Measurements from ENCODE around the gene MACF1.
"Not testable (repeated sequence)": the region's sequence is repeated elsewhere in the genome, so short reads cannot be mapped to it uniquely, and the experiment has no call there.

MACF1 gene

DNA sequence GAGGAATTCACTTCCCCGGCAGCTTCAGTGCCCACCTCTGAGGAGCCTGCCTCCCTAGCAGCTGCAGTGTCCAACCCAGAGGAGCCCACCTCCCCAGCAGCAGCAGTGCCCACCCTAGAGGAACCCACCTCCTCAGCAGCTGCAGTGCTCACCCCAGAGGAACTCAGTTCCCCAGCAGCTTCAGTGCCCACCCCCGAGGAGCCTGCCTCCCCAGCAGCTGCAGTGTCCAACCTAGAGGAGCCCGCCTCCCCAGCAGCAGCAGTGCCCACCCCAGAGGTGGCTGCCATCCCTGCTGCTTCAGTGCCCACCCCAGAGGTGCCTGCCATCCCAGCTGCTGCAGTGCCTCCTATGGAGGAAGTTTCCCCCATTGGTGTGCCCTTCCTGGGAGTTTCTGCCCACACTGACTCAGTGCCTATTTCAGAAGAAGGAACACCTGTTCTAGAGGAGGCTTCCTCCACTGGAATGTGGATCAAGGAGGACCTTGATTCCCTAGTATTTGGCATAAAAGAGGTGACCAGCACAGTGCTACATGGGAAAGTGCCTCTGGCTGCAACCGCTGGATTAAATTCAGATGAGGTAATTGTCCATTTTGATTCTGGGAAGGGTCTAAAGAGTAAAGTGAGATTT lies 209.5 kb downstream of the MACF1 start:
- DNase-seq (ENCODE audit: low read depth in 2 of 2): no peak

DNA sequence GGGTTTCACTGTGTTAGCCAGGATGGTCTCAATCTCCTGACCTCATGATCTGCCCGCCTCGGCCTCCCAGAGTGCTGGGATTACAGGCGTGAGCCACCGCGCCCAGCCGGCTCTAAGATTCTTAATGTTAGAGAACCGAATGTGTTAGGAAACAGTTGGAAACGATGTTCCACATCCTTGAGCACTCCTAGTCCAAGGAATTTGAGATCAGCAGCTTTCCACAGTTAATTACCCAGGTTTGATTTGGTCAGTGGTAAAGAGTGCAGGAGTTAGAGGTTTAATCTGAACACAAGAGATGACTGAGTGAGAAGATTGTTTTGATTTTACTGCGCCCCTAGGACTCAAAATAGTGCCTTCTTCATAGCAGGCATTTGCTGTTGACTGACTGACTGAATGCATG lies 211.1 kb downstream of the MACF1 start:
- DNase-seq (ENCODE audit: low read depth in 2 of 2): no peak

DNA sequence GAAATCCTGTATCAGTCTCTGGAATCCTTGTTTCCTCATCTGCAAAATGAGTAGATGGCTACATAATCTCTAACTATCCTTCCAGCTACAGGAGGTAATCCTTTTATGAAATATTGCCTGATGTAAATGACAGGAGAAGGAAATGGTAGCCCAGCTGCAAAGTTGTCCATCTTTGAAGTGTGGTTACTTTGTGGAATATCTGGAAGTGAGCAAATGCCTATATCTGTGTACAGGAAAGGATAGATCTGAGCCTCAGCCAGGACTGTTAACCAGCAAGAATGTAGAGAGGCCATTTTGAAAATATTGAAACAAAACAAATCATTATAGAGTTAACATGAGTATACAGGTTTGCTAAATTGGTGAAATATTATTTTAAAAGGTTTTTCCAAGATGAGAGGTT lies 212.1 kb downstream of the MACF1 start:
- no peak for DNase-seq (ENCODE audit: low read depth in 2 of 2)

DNA sequence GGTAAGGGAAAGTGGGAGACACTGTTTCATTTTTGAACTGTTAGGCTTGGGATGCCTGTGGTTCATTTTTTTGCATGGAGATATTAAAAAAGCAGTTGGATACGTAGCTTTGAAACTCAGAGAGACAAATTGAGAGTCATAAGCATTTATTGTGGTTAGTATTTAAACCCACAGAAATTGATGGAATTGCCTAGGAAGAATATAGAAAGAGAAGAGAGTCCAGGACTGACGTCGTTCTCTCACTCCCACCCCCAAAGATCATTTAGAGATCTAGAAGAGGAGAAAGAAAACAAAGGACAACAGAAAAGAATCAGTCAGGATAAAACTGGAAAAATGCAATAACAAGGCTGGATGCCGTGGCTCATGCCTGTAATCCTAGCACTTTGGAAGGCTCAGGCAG lies 213.7 kb downstream of the MACF1 start:
- DNase-seq (ENCODE audit: low read depth in 2 of 2): no peak

DNA sequence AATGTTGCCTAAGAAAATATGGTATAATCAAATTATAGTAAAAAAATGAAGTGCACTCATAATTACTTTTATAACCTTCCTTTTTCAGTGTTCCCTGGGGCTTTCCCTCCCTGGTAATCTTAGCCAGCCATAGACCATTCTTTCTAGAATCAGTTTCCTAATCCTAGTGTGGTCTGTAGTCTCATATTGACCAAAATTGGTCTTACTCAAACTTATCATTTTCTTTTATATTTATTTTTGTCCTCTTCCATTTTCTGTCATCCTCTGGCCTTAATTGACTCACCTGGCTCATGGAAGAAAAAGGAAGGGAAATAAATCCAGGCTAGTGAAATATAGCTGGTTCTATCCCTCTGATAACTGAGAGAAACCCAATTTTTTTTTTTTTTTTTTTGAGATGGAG lies 216.0 kb downstream of the MACF1 start:
- no peak for DNase-seq (ENCODE audit: low read depth in 2 of 2)

DNA sequence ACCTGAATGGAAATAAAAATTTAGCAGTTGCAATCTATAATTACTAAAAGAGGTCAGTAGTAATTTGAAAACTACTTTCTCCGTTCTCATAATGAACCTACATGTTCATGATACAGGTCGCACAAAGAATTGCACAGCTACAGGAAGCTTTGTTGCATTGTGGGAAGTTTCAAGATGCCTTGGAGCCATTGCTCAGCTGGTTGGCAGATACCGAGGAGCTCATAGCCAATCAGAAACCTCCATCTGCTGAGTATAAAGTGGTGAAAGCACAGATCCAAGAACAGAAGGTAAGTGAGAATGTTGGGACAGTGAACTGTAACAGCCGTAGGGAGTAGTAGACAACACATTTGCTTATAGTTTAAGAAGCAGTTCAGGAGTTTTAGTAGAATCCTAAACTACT lies 218.1 kb downstream of the MACF1 start:
- no peak for DNase-seq (ENCODE audit: low read depth in 2 of 2)

DNA sequence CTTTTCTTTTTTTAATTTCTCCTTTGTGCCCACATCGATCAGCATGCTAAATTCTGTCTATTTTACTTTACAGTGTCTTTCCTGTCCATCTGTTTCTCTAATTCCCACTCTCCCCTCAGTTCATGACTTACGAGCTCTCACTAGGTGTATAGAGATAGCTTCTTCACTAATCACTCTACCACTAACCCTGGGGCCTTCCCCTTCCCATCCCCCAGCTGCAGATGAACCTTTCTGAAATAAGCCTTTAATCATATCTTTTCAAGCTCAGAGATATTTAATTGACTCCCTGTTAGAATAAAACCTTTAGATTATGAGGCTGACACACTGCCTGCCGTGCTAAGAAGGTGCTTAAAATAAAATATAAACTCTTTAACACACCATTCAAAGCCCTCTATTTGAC lies 220.7 kb downstream of the MACF1 start:
- DNase-seq (ENCODE audit: low read depth in 2 of 2): no peak

DNA sequence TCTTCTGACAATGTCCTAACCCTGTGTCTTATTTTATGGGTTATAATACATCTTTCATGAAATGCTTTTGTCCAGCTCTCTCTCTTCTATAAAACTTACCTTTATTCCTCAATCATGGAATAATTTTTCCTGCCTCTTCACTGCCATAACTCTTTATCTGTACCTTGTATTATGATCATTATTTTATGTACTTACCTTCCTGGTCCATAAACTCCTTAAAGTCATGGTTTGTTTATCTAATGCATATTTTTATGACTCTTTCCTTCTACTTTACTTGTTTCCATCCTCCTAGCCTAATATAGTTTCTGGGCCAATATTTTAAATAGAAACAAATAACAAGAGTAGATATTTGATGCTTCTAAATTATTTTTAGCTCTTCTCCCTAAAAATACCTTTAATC lies 221.1 kb downstream of the MACF1 start:
- no peak for DNase-seq (ENCODE audit: low read depth in 2 of 2)

DNA sequence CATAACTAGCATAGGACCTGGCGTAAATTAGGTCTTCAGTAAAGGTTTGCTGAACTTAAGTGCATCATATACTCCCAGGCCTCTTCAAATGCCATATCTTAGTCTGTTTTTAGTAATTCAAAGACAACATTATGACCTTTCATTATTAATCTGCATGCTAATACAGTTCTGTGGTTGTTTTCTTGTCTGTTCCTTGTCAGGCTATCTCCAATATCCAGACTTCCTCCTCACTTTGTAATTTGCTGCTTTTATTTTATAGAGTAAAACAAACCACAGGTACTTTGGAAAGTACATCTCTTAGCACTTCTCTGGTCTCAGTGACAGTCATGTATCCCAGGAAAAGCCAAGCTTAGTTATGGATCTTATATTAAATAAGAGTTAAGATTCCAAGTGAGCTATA lies 221.9 kb downstream of the MACF1 start:
- DNase-seq (ENCODE audit: low read depth in 2 of 2): no peak

DNA sequence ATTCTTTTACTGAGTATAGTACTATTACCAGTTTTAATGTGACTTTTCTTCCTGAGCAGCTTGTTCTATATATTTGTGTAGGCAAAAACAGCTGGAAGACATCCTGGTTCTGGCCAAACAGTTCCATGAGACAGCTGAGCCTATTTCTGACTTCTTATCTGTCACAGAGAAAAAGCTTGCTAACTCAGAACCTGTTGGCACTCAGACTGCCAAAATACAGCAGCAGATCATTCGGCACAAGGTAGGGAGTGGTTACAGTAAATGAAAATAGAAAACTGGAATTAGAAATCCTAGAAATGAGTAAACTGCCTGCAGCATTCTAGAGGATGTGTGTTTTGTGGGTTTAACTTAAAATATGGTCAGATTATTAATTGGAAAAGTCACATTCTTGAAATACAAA lies 222.9 kb downstream of the MACF1 start:
- DNase-seq (ENCODE audit: low read depth in 2 of 2): no peak

DNA sequence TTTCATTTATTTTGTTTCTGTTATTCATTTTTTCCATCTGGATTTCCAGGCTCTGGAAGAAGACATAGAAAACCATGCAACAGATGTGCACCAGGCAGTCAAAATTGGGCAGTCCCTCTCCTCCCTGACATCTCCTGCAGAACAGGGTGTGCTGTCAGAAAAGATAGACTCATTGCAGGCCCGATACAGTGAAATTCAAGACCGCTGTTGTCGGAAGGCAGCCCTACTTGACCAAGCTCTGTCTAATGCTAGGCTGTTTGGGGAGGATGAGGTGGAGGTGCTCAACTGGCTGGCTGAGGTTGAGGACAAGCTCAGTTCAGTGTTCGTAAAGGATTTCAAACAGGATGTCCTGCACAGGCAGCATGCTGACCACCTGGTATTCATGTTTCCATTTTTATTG lies 223.4 kb downstream of the MACF1 start:
- no peak for DNase-seq (ENCODE audit: low read depth in 2 of 2)

DNA sequence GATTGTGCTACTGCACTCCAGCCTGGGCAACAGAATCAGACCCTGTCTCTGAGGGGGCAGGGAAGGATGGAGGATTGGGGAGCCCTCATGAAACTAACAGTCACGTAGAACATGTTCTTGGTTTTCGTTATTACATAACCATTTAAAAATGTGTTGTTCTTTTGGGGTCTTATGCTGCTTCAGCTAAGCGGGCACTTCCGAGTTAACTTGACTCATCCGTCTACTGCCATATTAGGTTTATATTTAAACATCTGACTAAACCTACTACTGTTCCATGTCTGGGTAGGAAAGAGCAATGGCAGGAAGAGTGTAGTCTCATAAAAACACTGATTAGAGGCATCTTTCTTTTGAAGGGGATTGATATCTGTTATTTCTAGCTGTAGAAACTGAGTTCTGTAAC lies 227.4 kb downstream of the MACF1 start:
- DNase-seq (ENCODE audit: low read depth in 2 of 2): no peak

DNA sequence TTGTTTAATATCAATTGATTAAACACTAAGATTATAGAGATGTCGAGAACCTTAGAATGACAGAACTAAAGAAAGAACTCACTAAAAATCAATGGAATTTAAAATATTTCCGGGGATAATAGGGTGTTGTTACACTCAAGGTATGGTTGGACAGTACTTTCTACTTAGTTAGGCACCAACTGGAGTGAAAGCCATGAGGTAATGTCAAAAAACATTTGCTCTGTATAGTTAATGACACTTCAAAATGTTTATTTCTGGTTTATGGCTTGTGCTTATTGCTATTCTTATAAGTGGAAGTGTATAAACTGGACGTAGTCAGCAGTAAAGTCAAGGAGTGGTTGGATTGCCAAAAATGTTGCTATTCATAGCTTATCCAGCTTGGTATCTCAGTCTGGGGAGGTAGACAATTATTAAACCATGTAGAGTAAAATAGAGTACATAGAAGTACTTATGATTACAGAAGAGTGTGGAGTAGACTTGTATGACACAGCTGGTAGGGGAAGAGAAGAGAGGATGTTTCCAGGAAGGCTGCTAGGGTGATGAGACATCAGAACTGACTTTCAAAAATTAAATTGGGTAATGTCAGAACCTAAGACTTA lies 230.4 kb downstream of the MACF1 start:
- no peak for DNase-seq (ENCODE audit: low read depth in 2 of 2)

DNA sequence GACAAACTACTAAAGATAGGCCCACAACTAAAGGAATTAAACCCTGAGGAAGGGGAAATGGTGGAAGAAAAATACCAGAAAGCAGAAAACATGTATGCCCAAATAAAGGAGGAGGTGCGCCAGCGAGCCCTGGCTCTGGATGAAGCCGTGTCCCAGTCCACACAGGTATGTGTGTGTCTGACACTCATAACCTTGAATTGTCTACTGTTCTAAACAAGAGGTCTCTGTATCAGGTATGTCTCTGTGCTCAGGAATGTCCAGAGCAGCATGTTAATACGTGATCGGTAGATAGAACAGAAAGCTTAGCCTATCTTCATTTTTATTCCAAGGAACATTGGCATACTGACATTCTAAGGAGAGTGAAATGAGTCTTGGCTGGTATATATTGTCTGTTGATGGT lies 231.1 kb downstream of the MACF1 start:
- DNase-seq (ENCODE audit: low read depth in 2 of 2): no peak

DNA sequence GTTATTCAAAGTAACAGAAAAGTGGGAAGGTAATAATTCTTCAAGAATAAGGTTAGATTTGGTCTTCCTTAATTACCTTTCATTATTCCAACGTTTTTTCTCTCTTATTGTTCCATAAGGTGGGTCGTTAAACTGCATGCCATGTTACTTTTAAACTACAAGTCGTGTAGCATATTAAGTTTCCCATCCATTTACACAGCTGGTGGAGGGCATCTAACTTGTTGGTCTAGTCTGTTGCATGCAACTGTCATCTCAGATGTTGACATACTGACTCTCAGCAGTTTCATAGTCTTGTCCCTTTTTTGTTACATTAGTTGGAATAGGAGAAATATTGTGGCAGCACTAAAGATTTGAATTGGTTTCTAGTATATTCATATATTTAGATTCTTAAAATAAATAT lies 232.3 kb downstream of the MACF1 start:
- DNase-seq (ENCODE audit: low read depth in 2 of 2): no peak

DNA sequence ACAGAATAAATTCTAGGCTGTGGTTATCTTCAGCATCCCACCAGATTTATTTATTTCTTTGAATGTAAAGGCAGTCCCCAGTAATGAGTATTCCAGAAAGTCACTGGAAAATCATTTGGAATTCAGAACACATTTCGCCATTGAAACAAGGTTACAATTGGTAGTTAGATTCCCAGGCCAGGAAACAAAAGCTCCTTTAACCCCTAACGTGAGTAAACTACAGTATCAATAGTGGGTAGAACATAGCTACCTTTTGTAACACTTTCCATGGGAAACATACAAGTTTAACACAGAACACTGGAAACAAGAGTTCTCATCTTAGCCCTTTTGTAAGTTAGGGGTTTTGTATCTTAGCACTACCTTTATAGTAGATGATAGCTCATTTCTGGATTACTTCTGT lies 233.5 kb downstream of the MACF1 start:
- no peak for DNase-seq (ENCODE audit: low read depth in 2 of 2)

DNA sequence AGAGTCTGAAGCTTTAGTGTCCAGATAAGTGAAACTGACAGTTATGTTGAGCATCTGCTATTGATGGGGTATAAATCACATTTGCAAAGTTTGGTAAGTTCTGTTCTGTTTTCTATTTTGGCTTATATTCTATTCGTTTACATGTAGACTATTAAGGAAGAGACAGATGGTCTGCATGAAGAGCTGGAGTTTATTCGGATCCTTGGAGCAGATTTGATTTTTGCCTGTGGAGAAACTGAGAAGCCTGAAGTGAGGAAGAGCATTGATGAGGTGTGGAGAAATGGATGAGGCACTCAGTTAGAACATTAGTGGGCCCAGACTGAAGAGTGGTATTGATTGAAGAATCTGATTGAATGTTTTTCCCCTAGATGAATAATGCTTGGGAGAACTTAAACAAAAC lies 236.4 kb downstream of the MACF1 start:
- DNase-seq (ENCODE audit: low read depth in 2 of 2): no peak

DNA sequence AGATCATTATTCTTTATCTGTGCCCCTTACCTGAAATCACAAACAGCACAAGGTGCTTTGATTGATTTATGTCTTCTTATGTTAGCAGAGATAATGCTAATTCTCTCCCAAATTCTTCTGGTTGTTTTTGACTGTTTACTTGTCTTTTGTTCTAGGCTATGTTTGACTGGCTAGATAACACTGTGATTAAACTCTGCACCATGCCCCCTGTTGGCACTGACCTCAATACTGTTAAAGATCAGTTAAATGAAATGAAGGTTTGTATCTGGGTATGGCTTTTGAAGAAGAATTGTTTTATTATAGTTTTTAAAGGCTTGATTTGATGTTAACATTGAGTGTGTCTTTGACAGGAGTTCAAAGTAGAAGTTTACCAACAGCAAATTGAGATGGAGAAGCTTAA lies 237.3 kb downstream of the MACF1 start:
- DNase-seq (ENCODE audit: low read depth in 2 of 2): no peak

DNA sequence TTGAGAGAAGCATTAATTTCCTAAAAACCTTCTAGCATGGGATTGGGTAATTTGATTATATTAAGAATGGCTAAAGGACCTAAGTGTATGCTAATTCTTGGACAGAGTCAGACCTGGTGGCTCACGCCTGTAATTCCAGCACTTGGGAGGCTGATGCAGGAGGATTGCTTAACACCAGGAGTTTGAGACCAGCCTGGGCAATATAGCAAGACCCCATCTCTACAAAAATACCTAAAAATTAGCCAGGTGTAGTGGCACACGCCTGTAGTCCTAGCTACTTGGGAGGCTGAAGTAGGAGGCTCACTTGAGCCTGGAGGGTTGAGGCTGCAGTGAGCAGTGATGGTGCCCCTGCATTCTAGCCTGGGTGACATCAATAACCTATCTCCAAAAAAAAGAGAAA lies 241.1 kb downstream of the MACF1 start:
- no peak for DNase-seq (ENCODE audit: low read depth in 2 of 2)

DNA sequence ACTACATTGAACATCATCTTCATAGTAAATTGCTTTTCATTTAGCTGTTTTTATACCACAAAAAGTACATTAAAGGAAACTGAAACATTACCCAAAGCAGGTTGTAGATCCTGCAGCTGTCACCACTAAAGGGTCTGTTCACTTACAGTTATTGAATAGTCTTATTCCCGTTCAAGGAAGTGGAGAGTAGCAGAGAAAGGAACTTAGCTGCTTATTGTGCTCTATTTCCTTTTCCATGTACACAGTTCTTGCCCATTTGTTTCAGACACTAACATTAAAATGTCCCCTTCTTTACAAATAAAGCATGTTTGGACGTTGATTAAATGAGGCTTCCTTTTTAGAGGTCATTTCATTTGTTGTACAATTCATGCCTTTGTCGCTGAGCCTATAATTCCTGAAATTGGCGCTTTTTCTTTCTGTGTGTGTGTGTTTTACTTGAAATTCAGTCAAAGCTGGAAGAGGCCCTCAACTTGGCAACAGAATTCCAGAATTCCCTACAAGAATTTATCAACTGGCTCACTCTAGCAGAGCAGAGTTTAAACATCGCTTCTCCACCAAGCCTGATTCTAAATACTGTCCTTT lies 242.6 kb downstream of the MACF1 start:
- DNase-seq (ENCODE audit: low read depth in 2 of 2): no peak

DNA sequence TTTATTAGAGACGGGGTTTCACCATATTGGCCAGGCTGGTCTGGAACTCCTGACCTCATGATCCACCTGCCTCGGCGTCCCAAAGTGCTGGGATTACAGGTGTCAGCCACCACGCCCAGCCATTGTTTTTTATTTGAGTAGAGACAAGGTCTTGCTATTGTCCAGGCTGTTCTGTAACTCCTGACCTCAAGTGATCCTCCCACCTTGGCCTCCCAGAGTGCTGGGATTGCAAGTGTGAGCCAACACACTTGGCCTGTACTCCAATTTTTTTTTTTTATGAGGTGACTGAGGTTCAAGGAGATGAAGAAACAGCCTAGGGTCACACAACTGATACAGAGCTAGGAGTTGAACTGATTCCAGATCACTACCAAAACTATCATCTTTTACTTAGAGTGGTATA lies 245.5 kb downstream of the MACF1 start:
- not testable (repeated sequence) for DNase-seq (ENCODE audit: low read depth in 2 of 2)

DNA sequence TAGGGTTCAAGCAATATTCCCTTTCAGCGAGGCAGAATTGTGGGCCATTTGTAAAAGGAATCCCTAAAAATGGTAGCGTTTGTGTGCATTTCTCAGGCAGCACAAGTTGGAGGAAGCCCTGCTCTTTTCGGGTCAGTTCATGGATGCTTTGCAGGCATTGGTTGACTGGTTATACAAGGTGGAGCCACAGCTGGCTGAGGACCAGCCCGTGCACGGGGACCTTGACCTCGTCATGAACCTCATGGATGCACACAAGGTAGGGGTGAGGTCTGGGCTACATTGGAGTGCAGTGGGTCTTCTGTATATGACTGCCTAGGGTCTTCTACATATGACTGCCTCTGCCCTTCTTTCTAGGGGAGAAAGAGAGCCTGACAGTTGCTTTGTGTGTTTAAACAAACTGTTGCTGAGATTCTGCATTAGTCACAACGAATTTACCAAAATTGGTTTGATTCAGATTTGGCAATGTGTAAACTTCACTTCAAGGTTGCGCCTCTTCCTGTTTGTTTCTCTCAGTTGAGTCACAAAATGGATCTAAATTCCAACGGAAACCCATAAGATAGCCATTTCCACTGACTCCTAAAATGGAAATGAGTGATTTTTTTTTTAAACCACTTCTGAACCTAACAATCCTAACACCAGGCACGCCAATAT lies 246.6 kb downstream of the MACF1 start:
- no peak for DNase-seq (ENCODE audit: low read depth in 2 of 2)

DNA sequence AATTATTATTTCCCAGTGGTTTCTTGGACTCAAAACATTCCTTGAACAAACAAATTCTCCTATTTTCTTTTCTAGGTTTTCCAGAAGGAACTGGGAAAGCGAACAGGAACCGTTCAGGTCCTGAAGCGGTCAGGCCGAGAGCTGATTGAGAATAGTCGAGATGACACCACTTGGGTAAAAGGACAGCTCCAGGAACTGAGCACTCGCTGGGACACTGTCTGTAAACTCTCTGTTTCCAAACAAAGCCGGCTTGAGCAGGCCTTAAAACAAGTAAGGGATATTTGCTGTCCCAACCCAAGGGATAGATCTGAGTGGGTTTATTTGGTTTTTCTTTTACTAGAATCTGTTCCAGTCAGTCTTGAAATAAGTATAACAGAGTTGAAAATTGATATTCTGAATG lies 247.6 kb downstream of the MACF1 start:
- no peak for DNase-seq (ENCODE audit: low read depth in 2 of 2)
